Esophagus squamous epithelium (tissue), 4 donors: ENCODE results near the gene AP3B1.

Experiments
- CTCF ChIP-seq, 6 experiments: fragments of 450-650 bp in 4 of 6; fragments of 200-600 bp in 2 of 6; sonication (generic) in 2 of 6; IDR thresholded peaks; one replicate each; pipeline ENCODE4 v1.5.1; 2016 to 2019; ENCODE audit warnings: antibody characterized with exemption in 6 of 6, mild to moderate bottlenecking in 4 of 6, moderate library complexity in 4 of 6
- POLR2A ChIP-seq, 4 donors: fragments of 450-650 bp; IDR thresholded peaks; one replicate each; pipeline ENCODE4 v1.6.1; 2017; ENCODE audit warnings: antibody characterized with exemption in 4 of 4, mild to moderate bottlenecking in 4 of 4, moderate library complexity in 3 of 4

- no peak for TF ChIP-seq POLR2A (IDR thresholded peaks at IDR 0.05)
- no peak for TF ChIP-seq CTCF (IDR thresholded peaks at IDR 0.05)
These were observed 52.5 kb downstream of the AP3B1 start for GRCh38 chr5:78242001-78242400.
